GM12878 (cell line): Measurements from ENCODE around the gene RAD21L1. TPM values are rescaled to one million over a fixed set of nuclear protein-coding genes. Genes with fewer than 3 reads are reported as not detected.

ENCODE experiments used
- ATAC-seq: fragments of 200-7000 bp; cut with Tn5 transposase; 3 replicates; pipeline ENCODE4 v1.9.1; 2020; ENCODE audit warnings: mild to moderate bottlenecking, moderate library complexity
- BruUV-seq: library from RNA; stranded (reverse); fragments of 400-500 nt; replicated peaks from 2 replicates; lab custom pipeline; 2021; lab: Mats Ljungman, UMichigan
- CTCF ChIA-PET: fragments of 300-600 bp; sonication (Branson Sonifier 250); formaldehyde crosslinking; extraction: SDS; loops from one replicate; lab custom pipeline; 2021; ENCODE audit warnings: inconsistent platforms; lab: Yijun Ruan, JAX
- POLR2A ChIA-PET: fragments of 350-600 bp; formaldehyde crosslinking; extraction: SDS; loops from one replicate; lab custom pipeline; 2021; ENCODE audit warnings: inconsistent platforms; lab: Charles Lee
- RAD21 ChIA-PET: fragments of 300-600 bp; sonication (Branson Sonifier 250); formaldehyde crosslinking; loops from one replicate; lab custom pipeline; 2023; ENCODE audit warnings: antibody characterized with exemption; ENCODE audit not compliant: unreplicated experiment; lab: Charles Lee
- SMC1A ChIA-PET: fragments of 300-600 bp; sonication (Branson Sonifier 250); formaldehyde crosslinking; loops from one replicate; lab custom pipeline; 2023; ENCODE audit not compliant: unreplicated experiment, uncharacterized antibody; lab: Charles Lee
- DNase-seq: peaks from one replicate; pipeline ENCODE4 v3.0.0-alpha.2; 2011; ENCODE audit warnings: low read depth, low spot score
- FAIRE-seq: peaks from 3 replicates; lab custom pipeline; 2011; peaks lifted over from hg19 to GRCh38; lab: Jason Lieb, UNC
- H2AFZ ChIP-seq: 2 replicates; pipeline ENCODE4 v1.6.0; 2011; ENCODE audit warnings: low read depth, low read length, control low read depth; ENCODE audit not compliant: control insufficient read depth
- H3K27ac ChIP-seq: 2 replicates; pipeline ENCODE4 v1.5.1; 2011; ENCODE audit warnings: control low read depth; ENCODE audit not compliant: control insufficient read depth, insufficient read depth
- H3K27me3 ChIP-seq, 2 experiments: replicated peaks in 1 of 2; 2 replicates each; pipeline versions ENCODE4 v1.6.0 to v1.6.1; 2011; ENCODE audit warnings: low read length in 1 of 2; ENCODE audit not compliant: control insufficient read depth in 2 of 2, insufficient read depth in 2 of 2
- H3K36me3 ChIP-seq, 2 experiments: 2 replicates each; pipeline ENCODE4 v1.5.1; 2011; ENCODE audit warnings: low read length in 1 of 2; ENCODE audit not compliant: control insufficient read depth in 2 of 2, insufficient read depth in 2 of 2
- H3K4me1 ChIP-seq: 2 replicates; pipeline ENCODE4 v1.6.1; 2011; ENCODE audit warnings: mild to moderate bottlenecking, low read length, moderate library complexity, mixed read lengths; ENCODE audit not compliant: control insufficient read depth, insufficient read depth
- H3K4me2 ChIP-seq: 2 replicates; pipeline ENCODE4 v1.6.0; 2011; ENCODE audit warnings: control low read depth; ENCODE audit not compliant: control insufficient read depth, insufficient read depth
- H3K4me3 ChIP-seq: fragments of 200-600 bp; sonication (generic); 2 replicates; pipeline ENCODE4 v1.5.1; 2016
- H3K79me2 ChIP-seq: 2 replicates; pipeline ENCODE4 v1.6.0; 2011; ENCODE audit warnings: low read length; ENCODE audit not compliant: control insufficient read depth, insufficient read depth
- H3K9ac ChIP-seq: 2 replicates; pipeline ENCODE4 v1.8.0; 2011; ENCODE audit warnings: low read length, control low read depth, mixed read lengths; ENCODE audit not compliant: control insufficient read depth, insufficient read depth
- H3K9me3 ChIP-seq: replicated peaks from 3 replicates; pipeline ENCODE4 v1.5.1; 2011; ENCODE audit warnings: mild to moderate bottlenecking, low read length; ENCODE audit not compliant: control insufficient read depth, insufficient read depth
- H4K20me1 ChIP-seq: 2 replicates; pipeline ENCODE4 v1.6.0; 2011; ENCODE audit not compliant: control insufficient read depth, insufficient read depth
- CHD2 ChIP-seq: IDR thresholded peaks from 2 replicates; pipeline ENCODE4 v1.6.1; 2011; ENCODE audit warnings: low read depth, low read length, improper control_type of control experiment, borderline replicate concordance
- FOXK2 ChIP-seq: fragments of 450-650 bp; IDR thresholded peaks from 2 replicates; pipeline ENCODE4 v1.6.1; 2017; ENCODE audit warnings: mild to moderate bottlenecking, moderate library complexity
- IKZF1 ChIP-seq: fragments of 450-650 bp; conservative IDR thresholded peaks from 2 replicates; pipeline ENCODE4 v1.6.1; 2017; ENCODE audit warnings: antibody characterized with exemption, mild to moderate bottlenecking
- NR2F1 ChIP-seq: fragments of 450-650 bp; conservative IDR thresholded peaks from 2 replicates; pipeline ENCODE4 v1.6.1; 2017; ENCODE audit warnings: mild to moderate bottlenecking
- POLR2AphosphoS5 ChIP-seq: IDR thresholded peaks from 2 replicates; pipeline ENCODE4 v1.6.1; 2011; ENCODE audit warnings: mild to moderate bottlenecking, low read length, inconsistent platforms
- POU2F2 ChIP-seq: IDR thresholded peaks from 3 replicates; pipeline ENCODE4 v1.6.1; 2011; ENCODE audit warnings: low read depth, mild to moderate bottlenecking, low read length, borderline replicate concordance
- STAT1 ChIP-seq: fragments of 450-650 bp; conservative IDR thresholded peaks from 2 replicates; pipeline ENCODE4 v1.6.1; 2014; ENCODE audit warnings: antibody characterized with exemption, mild to moderate bottlenecking
- STAT3 ChIP-seq: IDR thresholded peaks from 2 replicates; pipeline ENCODE4 v1.6.1; 2011; ENCODE audit warnings: low read depth, low read length, improper control_type of control experiment
- WRNIP1 ChIP-seq: IDR thresholded peaks from 2 replicates; pipeline ENCODE4 v1.6.1; 2011; ENCODE audit warnings: low read depth, low read length, improper control_type of control experiment, borderline replicate concordance
- ZNF207 ChIP-seq: fragments of 450-650 bp; IDR thresholded peaks from 2 replicates; pipeline ENCODE4 v1.6.1; 2014; ENCODE audit warnings: antibody characterized with exemption, mild to moderate bottlenecking, borderline replicate concordance
- WGBS: methylation state at CpG from one replicate; pipeline ENCODE4 v1.1.6; 2016; ENCODE audit warnings: low lambda C conversion rate; ENCODE audit not compliant: insufficient replicate concordance, insufficient coverage; ENCODE audit errors: missing lambda C conversion rate; 5-methylcytosine and 5-hydroxymethylcytosine counted together
- in situ Hi-C: fragments of 300-500 bp; cut with MboI; formaldehyde crosslinking; loops from 9 replicates; pipeline ENCODE4 v1.14.3; 2018; ENCODE audit warnings: mixed read lengths
- intact Hi-C: fragments of 100-400 bp; cut with micrococcal nuclease; formaldehyde crosslinking; loops from one replicate; pipeline ENCODE4 v1.14.2; 2022; ENCODE audit not compliant: unreplicated experiment
- polyA plus RNA-seq, 11 experiments: library from polyadenylated mRNA; depleted of rRNA in 4 of 11; unstranded in 6 of 11; stranded (reverse) in 5 of 11; fragments of >200 nt; fragmentation: Nextera tagmentation in 4 of 11; fragmentation: Illumina TruSeq in 1 of 11; extraction: Ambion mirVana in 4 of 11; extraction: Trizol in 1 of 11; gene quantifications; 1 replicate in 1 of 11; 2 replicates in 10 of 11; pipeline versions ENCODE4 v1.2.1 to v1.2.3, GENCODE V29; 2011 to 2016; ENCODE audit warnings: inconsistent platforms in 2 of 11, missing spikeins in 2 of 11, low read depth in 1 of 11
- total RNA-seq, 4 experiments: library from RNA; depleted of rRNA in 3 of 4; stranded (reverse); fragments of >200 nt in 3 of 4; fragmentation: Illumina TruSeq in 1 of 4; extraction: Trizol in 1 of 4; gene quantifications; 2 replicates each; pipeline versions ENCODE4 v1.2.1 to v1.2.3, GENCODE V29; 2013 to 2021
- TF ChIP-seq, protein P1 (sequence below): fragments of 450-650 bp; formaldehyde crosslinking; IDR thresholded peaks from 2 replicates; pipeline ENCODE4 v1.5.0; 2022; ENCODE audit warnings: mild to moderate bottlenecking, missing genetic modification characterization
- TF ChIP-seq, protein P2 (sequence below): fragments of 450-650 bp; formaldehyde crosslinking; IDR thresholded peaks from 2 replicates; pipeline ENCODE4 v1.4.0; 2020; ENCODE audit warnings: mild to moderate bottlenecking, moderate library complexity
- TF ChIP-seq, protein P3 (sequence below): IDR thresholded peaks from 2 replicates; pipeline ENCODE4 v1.6.1; 2011; ENCODE audit warnings: borderline replicate concordance, low read depth, mild to moderate bottlenecking, moderate library complexity, mixed read lengths, low read length; ENCODE audit not compliant: insufficient read depth; ENCODE audit errors: extremely low read length
- TF ChIP-seq, protein P4 (sequence below): IDR thresholded peaks from 2 replicates; pipeline ENCODE4 v1.6.1; 2011; ENCODE audit warnings: borderline replicate concordance, low read depth, mild to moderate bottlenecking, moderate library complexity, low read length; ENCODE audit not compliant: insufficient read depth, poor library complexity, severe bottlenecking

RAD21L1 gene
- total and polyA plus RNA-seq, 10 of the 15 experiments (the other 5 are each of a cell fraction or from before 2014, with no cell fraction given): not detected

DNA sequence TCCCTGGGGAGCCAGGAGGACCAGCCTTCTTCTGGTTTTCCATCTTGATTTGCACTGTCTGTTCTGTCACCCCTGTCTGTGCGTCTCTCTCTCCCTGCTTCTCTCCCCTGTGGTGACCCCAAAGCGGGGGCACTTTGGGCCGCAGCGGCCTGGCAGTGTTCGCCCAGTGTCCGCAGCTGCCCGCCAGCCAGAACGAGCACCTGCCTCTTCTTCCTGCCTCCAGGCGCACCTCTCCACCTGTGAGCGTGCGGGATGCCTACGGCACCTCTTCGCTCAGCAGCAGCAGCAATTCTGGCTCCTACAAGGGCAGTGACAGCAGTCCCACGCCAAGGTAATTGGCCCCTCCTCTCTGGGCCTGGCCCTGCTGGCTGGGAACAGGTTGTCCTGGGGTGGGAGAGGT, 71.1 kb downstream of the RAD21L1 start (continued):
- TF ChIP-seq, protein P1, sequence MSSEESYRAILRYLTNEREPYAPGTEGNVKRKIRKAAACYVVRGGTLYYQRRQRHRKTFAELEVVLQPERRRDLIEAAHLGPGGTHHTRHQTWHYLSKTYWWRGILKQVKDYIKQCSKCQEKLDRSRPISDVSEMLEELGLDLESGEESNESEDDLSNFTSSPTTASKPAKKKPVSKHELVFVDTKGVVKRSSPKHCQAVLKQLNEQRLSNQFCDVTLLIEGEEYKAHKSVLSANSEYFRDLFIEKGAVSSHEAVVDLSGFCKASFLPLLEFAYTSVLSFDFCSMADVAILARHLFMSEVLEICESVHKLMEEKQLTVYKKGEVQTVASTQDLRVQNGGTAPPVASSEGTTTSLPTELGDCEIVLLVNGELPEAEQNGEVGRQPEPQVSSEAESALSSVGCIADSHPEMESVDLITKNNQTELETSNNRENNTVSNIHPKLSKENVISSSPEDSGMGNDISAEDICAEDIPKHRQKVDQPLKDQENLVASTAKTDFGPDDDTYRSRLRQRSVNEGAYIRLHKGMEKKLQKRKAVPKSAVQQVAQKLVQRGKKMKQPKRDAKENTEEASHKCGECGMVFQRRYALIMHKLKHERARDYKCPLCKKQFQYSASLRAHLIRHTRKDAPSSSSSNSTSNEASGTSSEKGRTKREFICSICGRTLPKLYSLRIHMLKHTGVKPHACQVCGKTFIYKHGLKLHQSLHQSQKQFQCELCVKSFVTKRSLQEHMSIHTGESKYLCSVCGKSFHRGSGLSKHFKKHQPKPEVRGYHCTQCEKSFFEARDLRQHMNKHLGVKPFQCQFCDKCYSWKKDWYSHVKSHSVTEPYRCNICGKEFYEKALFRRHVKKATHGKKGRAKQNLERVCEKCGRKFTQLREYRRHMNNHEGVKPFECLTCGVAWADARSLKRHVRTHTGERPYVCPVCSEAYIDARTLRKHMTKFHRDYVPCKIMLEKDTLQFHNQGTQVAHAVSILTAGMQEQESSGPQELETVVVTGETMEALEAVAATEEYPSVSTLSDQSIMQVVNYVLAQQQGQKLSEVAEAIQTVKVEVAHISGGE (CRISPR knock-in tag): no peak

DNA sequence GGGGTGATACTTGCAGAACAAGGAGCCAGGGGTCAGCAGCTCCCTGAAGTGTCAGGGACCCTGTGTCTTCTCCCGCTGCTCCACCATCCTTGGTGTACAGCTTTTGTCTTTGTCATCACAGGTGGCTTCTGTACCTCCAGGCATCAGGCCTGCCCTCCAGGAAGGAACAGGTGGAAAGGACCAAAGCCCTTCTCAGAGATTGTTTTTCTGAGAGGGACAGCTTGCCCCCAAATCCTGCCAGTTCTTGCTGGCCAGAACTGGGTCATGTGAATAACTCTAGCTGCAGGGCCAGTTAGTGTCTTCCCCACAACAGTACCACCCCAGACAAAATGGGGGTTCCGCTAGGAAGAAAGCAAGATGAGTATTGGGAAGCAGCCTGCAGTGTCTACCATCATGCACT, 71.6 kb downstream of the RAD21L1 start:
- CTCF ChIA-PET: no interaction called here
- no peak overlapping the region for H3K4me2 ChIP-seq
- DNase-seq: no peak
- SMC1A ChIA-PET: interaction anchor here (1.6 kb wide), 1 partner anchor 11 kb away, joined by 4 read pairs; no protein-coding TSS in a partner anchor
- no peaks in the 10 kb centered on the region for H3K4me1 ChIP-seq
- no peak overlapping the region for H3K27ac ChIP-seq
- H4K20me1 ChIP-seq: no peaks in the 10 kb centered on the region
- no peaks in the 10 kb centered on the region for H3K79me2 ChIP-seq
- RAD21 ChIA-PET: no interaction called here
- FAIRE-seq: no peak
- no peak for ATAC-seq
- no TSS peak for BruUV-seq
- no peaks in the 10 kb centered on the region for H3K9me3 ChIP-seq
- no peaks in the 10 kb centered on the region for H3K36me3 ChIP-seq
- H2AFZ ChIP-seq: no peak overlapping the region
- in situ Hi-C loops: no loop called here
- no peak overlapping the region for H3K9ac ChIP-seq
- POLR2A ChIA-PET: no interaction called here
- intact Hi-C loops: no loop called here
- H3K27me3 ChIP-seq: no peaks in the 10 kb centered on the region; a peak in 3 of 4 replicates
- WGBS: 23% methylated on average over 2 of the region's 2 CpGs
- H3K4me3 ChIP-seq: no peak overlapping the region
- TF ChIP-seq STAT1: no peak
- TF ChIP-seq, protein P2, sequence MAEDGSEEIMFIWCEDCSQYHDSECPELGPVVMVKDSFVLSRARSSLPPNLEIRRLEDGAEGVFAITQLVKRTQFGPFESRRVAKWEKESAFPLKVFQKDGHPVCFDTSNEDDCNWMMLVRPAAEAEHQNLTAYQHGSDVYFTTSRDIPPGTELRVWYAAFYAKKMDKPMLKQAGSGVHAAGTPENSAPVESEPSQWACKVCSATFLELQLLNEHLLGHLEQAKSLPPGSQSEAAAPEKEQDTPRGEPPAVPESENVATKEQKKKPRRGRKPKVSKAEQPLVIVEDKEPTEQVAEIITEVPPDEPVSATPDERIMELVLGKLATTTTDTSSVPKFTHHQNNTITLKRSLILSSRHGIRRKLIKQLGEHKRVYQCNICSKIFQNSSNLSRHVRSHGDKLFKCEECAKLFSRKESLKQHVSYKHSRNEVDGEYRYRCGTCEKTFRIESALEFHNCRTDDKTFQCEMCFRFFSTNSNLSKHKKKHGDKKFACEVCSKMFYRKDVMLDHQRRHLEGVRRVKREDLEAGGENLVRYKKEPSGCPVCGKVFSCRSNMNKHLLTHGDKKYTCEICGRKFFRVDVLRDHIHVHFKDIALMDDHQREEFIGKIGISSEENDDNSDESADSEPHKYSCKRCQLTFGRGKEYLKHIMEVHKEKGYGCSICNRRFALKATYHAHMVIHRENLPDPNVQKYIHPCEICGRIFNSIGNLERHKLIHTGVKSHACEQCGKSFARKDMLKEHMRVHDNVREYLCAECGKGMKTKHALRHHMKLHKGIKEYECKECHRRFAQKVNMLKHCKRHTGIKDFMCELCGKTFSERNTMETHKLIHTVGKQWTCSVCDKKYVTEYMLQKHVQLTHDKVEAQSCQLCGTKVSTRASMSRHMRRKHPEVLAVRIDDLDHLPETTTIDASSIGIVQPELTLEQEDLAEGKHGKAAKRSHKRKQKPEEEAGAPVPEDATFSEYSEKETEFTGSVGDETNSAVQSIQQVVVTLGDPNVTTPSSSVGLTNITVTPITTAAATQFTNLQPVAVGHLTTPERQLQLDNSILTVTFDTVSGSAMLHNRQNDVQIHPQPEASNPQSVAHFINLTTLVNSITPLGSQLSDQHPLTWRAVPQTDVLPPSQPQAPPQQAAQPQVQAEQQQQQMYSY: no peak
- no peak for TF ChIP-seq NR2F1
- TF ChIP-seq ZNF207: no peak
- TF ChIP-seq, protein P3, sequence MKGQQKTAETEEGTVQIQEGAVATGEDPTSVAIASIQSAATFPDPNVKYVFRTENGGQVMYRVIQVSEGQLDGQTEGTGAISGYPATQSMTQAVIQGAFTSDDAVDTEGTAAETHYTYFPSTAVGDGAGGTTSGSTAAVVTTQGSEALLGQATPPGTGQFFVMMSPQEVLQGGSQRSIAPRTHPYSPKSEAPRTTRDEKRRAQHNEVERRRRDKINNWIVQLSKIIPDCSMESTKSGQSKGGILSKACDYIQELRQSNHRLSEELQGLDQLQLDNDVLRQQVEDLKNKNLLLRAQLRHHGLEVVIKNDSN: no peak
- TF ChIP-seq WRNIP1: no peak
- TF ChIP-seq IKZF1: no peak
- TF ChIP-seq, protein P4, sequence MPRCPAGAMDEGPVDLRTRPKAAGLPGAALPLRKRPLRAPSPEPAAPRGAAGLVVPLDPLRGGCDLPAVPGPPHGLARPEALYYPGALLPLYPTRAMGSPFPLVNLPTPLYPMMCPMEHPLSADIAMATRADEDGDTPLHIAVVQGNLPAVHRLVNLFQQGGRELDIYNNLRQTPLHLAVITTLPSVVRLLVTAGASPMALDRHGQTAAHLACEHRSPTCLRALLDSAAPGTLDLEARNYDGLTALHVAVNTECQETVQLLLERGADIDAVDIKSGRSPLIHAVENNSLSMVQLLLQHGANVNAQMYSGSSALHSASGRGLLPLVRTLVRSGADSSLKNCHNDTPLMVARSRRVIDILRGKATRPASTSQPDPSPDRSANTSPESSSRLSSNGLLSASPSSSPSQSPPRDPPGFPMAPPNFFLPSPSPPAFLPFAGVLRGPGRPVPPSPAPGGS: no peak
- no peak for TF ChIP-seq FOXK2
- TF ChIP-seq POLR2AphosphoS5: no peak
- TF ChIP-seq POU2F2: no peak
- TF ChIP-seq STAT3: no peak
- no peak for TF ChIP-seq CHD2
